ENCODE results near the gene TRIM47.

Gene TRIM47, protein sequence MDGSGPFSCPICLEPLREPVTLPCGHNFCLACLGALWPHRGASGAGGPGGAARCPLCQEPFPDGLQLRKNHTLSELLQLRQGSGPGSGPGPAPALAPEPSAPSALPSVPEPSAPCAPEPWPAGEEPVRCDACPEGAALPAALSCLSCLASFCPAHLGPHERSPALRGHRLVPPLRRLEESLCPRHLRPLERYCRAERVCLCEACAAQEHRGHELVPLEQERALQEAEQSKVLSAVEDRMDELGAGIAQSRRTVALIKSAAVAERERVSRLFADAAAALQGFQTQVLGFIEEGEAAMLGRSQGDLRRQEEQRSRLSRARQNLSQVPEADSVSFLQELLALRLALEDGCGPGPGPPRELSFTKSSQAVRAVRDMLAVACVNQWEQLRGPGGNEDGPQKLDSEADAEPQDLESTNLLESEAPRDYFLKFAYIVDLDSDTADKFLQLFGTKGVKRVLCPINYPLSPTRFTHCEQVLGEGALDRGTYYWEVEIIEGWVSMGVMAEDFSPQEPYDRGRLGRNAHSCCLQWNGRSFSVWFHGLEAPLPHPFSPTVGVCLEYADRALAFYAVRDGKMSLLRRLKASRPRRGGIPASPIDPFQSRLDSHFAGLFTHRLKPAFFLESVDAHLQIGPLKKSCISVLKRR

DNA sequence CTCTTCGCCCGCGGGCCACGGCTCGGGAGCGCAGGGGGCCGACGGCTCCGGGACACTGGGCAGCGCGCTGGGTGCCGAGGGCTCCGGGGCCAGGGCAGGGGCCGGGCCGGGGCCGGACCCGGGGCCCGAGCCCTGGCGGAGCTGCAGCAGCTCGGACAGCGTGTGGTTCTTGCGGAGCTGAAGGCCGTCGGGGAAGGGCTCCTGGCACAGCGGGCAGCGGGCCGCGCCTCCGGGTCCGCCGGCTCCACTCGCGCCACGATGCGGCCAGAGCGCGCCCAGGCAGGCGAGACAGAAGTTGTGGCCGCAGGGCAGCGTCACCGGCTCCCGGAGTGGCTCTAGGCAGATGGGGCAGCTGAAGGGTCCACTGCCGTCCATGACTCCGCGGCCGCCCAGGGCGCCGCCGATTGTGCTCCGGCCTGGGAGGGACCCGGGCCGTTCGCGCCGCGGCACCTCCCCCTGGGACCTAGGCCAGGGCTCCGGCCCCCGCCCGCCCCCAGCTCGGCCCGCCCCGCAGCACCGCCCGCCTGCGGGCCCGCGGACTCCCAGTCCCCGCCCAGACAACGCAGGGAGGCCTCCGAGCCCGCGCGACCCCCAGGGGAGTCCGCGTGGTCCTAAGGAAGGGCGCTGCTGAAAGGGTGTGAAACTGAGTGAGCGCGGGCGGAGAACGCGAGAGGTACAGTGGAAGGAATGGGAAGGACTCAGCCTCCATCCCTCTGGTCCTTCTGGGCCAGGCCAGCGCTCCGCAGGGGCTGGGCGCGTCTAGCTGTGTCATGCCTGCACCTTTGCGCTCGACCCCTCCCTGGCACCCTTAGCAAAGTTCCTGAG lies at the start of gene TRIM47:
Gene TRIM47, minus strand, starts transcription at position 408 of the 825 bp plus-strand sequence. Its CDS starts 33 bp downstream, at position 375.
- DNase-seq (ENCODE audit: low spot score), result peak; percentile 65

DNA sequence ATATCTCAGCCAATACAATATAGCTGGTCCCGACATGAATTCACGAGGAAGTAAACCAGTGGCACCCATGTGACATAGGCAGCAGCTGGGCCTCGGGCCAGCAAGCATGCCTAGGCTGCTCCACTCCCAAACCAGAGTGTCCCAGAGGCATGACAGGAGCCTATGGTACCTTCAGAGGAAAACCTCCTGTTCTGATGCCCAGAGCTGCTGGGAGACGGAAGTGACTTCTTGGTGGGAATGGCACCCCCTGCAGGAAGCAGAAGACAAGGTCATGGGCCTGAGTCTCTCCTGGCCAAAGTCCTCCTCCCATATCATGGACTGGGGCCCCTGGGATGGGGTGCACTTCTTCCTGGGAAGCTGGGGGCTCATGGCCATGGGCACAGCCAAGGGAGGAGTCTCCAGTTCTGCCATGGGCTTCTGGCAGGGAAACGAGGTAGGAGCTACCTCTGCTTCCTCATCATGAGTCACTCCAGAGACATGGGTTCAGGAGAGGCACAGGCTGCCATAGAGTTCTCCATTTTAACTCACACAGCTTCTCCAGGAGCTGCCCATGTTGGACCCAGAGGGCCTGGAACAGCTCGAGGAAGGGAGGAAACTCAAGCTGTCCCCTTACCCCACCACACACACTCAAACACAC lies 49.0 kb upstream of the TRIM47 start:
- DNase-seq (ENCODE audit: low spot score), result no peak

DNA sequence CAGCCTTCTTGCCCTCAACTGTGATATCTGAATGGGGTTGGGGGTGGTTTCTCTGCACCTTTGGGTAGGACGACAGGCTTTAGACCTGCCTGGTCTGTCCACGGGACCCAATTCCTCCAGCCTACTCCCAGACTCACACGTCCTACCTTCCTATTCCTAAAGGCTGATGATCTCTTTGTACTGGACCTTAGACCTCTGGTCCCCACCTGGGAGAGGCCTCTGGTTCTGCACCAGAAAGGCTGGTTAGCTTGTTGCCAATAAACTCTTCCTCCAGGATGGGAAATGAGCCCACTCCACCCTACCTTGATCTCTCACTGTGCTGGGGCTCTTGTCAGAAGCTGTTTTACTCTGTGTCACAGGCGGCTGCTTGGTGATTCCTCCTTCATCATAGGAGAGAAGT lies 48.1 kb upstream of the TRIM47 start:
- DNase-seq (ENCODE audit: low spot score), result no peak

DNA sequence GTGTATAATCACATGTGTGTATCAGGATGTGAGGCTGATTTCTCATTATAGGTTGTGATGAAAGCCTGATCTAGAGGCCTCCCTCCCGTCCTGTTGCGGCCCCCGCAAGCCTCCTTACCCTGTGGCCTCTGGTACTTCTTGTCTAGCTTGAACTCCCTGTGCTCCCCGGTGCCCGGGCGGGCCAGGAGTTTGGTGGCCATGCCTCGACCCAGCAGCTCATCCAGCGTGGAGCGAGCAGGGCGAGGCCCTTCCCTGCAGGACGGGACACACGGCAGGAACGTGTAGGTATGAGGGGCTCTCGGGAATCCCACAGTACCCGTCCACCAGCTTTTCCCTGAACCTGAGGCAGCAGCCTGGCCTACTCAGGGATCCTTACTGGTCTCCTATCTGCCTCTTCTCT lies 47.5 kb upstream of the TRIM47 start:
- DNase-seq (ENCODE audit: low spot score), result no peak

DNA sequence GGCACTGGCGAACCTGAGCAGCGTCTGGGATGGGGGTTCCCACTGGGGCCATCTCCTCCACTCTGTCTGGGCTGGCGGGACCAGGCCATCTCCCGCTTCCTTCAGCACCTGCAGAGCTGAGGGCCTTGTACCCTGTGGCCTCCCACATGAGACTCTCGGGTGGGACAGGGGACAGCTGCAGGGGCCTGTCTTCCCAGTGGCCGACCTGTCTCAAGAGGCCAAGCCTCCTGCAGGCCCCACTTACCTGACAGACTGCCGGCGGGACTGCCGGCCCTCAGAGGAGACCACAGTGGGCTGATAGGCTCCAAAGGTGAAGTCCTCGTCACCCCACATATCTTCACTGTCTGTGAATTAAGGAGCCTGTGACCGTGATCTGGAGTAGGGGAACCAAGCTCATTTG lies 46.7 kb upstream of the TRIM47 start:
- no peak for DNase-seq (ENCODE audit: low spot score)

DNA sequence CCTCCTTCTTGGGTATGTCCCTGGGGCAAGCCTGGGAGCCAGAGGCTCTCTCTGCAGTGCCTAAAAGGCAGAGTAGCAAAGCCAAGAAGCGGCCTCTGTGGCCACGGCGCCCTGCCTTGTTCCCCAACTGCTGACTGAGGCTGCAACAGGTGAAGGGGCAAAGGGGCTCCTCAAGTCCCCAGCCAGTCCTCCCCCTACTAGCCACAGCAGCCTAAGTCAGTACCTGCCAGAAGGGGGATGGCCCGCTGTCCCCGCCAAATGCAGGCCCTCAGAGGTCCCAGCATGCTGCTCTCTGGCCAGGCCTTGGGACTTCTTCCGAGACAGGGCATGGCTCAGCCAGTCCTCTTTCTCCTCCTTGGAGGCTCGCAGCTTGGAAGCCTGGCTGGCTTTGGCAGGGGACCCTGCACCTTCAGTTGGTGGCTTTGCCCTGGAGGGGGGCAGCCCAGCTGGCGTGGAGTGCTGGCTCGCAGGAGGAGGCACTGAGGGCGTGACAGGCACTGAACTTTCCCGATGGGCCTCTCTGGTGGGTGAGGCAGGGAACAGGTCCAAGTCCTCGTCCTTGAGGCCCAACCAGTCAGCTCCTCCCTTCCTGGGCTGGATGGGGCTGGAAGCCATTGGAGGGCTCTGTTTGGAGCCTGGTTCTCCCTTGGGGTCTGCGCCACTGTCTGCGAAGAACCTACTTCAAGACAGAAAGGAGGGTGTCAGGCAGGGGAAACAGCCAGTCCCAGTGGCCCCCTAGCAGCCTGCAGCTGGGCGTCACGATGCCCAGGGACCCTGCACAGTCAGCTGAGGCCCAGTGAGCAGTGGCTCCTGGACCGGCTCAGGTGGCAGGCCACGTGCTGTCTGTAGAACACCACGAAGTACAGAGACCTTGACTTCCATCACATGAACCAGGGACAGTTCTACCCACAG lies 44.8 kb upstream of the TRIM47 start:
- no peak for DNase-seq (ENCODE audit: low spot score)

DNA sequence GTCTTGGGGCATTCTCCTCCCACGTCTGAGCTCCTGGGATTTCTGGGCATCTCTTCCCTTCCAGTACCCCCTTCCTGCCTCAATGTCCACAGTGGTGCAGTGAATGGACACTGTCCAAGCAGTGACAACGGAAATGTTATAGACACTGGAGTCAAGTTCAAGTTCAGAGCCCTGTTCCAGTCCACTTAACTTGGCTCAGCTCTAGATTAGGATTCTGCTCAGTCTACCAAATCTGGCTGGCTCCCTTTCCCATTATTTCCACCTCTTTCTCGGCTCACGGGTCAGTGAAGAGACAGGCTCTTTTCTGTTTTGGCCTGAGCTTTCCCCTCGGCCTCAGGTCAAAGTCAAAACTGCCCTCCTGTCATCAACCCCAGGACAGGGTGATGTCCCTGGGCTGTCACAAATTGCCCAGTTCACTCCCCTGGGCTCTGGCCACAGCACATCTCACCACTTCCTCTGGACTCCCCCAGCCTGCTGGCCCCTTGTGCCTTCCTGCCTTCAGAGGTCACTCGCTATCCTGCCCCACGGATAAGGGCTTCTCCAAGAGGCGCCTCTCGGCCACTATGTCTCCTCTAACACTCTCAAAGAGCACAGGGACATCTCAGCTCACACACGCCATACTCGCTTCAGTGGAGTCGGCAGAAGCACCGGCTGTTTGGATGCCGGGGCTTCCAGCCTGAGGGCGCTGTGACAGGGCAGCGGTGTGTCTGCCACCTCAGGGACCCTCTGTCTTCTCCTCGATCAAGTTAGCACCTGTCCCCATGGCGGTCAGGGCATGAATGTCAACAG lies 44.0 kb upstream of the TRIM47 start:
- no peak for DNase-seq (ENCODE audit: low spot score)

DNA sequence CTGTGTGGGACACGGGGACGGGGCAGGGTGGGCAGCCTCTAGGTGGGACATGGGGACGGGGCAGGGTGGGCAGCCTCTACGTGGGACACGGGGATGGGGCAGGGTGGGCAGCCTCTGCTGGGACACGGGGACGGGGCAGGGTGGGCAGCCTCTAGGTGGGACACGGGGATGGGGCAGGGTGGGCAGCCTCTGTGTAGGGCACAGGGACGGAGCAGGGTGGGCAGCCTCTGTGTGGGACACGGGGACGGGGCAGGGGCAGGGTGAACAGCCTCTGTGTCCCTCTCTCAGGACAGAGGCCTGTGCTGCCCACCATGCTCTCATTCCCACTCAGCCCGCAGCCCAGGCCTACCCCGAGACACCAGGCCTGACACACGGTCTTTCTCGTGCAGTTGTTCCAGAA lies 43.2 kb upstream of the TRIM47 start:
- no peak for DNase-seq (ENCODE audit: low spot score)

DNA sequence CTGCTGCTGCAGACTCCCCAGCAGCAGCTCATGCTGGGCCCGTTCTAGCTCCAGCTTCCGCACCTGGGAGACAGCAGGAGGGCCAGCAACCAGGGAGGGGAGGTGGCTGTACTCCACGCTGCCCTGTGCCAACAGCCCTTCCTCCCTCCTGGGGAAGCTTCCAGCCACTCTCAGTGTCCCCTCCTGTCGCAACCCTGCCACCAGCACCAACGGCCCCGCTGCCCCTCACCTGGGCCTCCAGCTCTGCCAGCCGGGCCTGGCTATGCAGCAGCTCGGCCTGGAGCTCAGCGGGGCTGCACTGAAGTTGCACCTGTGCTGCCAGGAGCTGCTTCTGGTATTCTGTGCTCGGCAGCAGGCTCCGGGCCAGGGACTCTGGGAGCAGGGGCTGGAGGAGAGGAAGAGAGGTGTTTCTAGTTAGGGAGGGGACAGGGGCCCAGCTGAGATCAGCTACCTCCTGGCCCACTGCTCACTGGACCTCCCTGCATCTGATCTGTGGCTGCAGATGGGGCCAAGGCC lies 41.7 kb upstream of the TRIM47 start:
- no peak for DNase-seq (ENCODE audit: low spot score)

DNA sequence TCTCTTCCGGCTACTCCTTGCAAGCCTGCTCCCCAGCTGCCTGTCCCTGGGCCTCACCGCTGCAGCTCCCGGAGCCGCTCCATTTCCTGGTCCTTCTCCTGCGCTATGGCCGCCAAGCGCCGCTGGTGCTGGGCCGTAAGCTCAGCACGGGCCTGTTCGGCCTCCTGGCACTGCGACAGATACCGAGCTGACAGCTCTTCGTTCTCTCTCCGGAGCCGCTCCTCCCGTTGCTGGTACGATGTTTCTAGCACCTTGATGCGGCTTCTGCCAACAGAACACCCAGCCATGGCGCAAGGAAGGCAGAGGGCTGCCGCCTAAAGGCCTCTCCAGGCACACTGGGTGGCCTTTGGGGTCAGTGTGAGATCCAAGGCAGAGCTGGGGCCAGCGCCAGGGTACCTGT lies 41.2 kb upstream of the TRIM47 start:
- no peak for DNase-seq (ENCODE audit: low spot score)

DNA sequence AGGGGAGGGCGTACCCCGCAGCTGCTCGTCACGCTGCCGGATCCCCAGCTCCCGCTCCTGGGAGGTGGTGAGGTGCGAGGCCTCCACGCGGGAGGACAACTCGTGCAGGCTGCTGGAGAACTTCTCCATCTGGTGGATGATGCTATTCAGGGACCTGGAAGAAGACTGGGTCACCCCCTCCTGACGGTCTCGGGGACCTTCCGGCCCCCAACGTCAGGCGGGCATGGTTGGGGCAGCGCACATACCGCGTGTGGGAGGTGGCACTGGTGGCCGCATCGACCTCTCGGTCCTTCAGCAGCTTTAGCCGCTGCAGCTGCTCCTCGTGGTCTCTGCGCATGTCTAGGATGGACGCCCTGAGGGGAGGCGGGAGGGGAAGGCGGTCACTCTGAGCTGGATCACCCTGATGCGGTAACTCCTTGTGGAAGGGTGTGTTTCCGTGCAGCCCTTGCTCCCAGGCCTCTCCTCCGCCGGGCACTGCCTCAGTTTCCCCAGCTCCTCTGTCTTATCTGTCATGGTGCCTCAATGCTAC lies 39.6 kb upstream of the TRIM47 start:
- no peak for DNase-seq (ENCODE audit: low spot score)

DNA sequence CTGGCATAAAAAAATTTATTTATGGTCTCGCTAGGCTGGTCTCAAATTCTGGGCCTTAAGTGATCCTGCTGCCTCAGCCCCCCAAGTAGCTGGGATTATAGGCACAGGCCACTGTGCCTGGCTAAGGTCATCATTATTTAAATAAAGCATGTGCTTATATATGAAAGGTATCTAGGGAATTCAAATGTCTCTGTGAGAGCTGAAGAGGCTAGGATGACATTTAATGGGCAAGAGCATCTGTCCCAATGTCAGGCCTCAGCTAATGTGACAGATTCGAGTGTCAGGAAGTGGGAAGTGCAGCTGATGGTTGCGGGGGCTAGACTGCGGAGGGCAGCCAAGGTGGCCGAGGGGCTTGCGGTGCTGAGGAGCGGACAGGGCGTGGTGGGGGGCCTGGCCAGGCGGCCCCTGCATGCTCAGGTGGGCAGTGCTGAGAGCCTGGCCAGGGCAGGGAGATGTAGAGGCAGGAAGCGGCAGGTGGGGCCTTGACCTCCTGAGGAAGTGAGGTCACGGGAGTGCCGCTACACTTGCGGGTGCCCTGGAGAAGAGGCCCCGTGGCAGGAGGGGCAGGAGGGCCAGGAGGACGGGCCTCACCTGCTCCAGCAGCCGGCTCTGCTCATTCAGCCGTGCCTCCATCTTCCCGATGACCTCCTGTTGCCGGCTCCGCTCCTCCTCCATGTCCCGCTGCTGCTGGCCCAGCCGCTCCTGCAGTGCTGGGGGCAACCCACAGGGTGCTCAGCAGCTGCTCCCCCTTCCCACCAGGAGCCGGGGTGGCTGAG lies 38.9 kb upstream of the TRIM47 start:
- no peak for DNase-seq (ENCODE audit: low spot score)

DNA sequence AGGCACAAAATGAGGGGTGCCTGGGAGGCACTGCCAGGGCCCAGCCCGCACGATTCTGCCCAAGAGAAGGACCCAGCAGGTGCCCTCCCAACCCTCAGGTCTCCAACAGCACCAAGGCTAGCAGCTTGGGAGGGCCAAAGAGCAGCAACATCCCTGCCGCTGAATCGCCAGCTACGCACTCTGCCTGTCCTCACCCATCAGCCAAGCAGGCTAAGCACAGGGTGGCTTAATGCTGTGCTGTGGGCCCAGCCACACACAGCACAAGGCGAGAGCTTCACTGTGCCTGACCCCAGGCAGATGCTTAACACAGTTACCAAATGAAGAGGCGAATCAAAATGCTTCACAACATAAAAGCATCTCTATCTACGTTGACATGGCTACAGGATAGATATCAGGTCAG lies 36.9 kb upstream of the TRIM47 start:
- no peak for DNase-seq (ENCODE audit: low spot score)

DNA sequence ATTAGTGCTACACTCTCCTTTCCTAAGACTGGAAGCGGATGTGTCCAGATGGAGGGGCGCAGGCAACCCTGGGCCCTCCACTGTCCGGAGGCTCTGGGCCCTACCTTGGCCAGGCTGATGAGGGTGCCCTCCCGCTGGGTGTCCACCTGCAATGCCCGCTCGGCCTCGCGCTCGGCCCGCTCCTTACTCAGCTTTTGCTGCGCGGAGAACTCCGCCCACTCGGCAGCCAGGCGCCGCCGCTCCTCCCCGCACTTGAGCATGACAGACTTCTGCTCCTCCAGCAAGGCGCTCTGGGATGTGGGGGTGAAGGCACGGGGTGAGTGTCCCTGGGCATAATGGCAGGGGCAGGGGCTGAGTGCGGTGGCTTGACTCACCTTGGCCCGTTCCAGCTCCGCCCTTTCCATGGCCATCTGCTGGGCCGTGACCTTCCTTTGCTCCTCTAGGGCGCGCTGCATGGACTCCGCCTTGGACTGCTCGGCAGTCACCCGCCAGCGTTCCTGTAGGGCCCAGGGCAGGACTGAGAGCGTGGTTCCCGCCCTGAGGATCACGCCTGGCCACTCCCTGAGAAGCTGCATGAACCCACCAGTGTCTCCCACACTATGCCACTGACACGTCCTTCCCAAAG lies 36.4 kb upstream of the TRIM47 start:
- DNase-seq (ENCODE audit: low spot score), result no peak

DNA sequence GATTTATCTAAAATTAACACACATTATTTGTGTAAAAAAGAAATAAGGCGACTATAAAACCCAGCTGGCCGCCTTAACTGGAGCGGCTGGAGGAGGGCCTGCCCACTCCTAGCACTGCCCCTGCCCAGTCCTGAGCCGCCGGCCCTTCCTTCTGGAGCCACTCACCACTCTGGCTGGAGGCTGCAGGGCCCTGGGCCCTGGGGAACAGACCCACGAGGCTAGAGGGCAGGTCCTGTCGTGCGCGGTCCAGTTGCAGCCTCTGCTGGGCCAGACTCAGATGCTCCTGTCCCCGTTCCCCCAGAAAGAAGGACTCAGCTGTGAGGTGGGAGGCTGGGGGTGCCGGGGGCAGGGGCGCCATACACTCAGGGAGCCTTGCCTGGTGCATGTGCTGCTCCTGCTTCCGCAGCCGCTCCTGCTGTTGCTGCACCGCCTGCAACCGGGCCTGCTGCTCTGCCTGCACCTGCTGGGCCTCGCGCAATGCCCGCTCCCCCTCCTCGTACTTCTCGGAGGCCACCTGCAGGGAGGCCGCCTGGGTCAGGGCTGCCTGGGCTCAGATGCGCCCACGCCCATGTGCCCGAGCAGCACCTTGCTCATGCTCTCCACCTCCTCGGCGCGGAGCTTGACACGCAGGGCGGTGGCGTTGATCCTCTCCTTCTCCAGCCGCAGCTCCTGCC lies 35.3 kb upstream of the TRIM47 start:
- no peak for DNase-seq (ENCODE audit: low spot score)

DNA sequence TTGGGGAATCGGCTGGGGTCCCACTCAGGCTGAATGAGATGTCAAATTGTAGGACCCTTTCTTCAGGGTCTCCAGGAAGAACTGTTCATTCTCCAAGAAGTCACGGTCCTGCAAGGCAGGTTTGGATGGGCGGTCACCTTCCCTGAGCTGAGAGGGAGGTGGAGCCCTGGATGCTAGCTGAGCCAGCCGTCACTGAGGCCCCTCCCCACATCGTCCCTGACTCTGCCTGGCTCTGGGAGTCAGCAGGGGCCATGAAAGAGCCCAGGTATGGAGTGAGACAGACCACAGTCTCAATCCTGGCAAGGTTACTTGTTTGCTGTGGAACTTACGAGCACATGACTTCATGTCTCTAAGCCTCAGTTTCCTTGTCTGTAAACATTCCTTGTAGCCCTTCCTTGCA lies 32.3 kb upstream of the TRIM47 start:
- no peak for DNase-seq (ENCODE audit: low spot score)

DNA sequence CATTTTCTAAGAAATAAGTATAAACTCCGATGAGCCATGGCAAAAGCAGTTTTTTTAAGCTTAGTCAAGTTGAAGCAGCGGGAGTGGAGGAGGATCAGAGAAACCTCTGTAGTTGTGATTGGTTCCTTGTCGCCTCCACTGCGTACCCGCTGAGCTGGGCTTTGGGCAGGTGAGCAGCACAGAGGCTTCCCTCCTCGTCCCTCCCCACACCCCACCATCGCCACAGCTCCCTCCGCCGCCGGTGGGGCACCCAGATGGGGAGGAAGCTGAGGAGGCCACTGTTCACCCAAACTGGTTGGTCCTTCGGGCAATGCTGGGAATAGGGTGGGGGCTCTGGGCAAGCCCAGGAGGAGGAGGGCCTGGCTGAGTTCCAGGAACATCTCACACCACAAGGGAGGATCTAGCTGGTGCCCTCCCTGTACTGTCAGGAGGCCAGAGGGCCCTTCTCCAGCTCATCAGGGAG lies 31.5 kb upstream of the TRIM47 start:
- no peak for DNase-seq (ENCODE audit: low spot score)

Data from Ammon's horn (tissue), 1 donor.